ENCODE data around the gene DIAPH2. TPM values are rescaled to one million over a fixed set of nuclear protein-coding genes. Genes with fewer than 3 reads are reported as not detected.

DIAPH2 gene
- total RNA-seq, 1 donor from 2014 or later = 12.7 TPM

DNA sequence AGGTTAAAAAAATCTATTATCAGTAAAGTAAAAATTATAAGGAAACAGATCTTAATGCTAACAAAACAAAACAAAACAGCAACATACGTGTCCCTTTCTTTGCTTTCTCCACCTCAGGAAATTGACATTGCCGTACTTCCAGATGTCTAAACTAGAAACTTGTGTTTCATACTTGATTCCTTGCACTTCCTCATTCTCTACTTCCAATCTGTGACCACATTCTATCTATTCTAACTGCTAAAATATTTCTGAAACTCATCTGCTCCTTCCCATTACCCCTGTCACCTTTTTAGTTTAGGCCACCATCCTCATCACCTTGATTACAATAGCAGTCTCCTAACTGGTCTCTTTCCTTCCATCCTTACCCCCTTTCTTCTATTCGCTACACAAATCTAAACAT, 176.6 kb downstream of the DIAPH2 start:
- no peak for DNase-seq
- Mint-ChIP-seq H3K4me3 (no peak overlapping the region), H3K36me3 (ENCODE audit: low read depth) (no peaks in the 10 kb centered on the region), H3K27me3 (no peaks in the 10 kb centered on the region), H3K9me3 (no peaks in the 10 kb centered on the region), H3K4me1 (no peaks in the 10 kb centered on the region), H3K27ac (no peak overlapping the region)
- intact Hi-C loops (cut with micrococcal nuclease) = no loop called here

DNA sequence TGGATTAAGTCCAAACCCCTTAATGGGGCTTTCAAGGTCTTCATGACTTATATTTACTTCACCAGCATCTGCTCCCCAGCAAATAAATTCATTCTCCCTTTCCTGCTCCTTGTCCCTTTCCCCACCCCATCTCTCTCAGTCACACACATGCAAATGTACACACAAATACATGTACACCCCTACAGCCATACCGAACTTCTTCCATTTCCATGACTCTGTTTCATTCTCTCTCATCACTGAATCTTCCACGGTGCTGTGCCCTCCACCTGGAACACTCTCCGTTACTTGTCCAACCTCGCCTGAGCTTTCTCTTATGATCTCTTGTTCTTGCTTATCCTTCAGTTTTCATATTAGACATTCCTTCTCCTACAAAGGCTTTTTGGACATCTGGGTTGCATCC, 177.0 kb downstream of the DIAPH2 start:
- no peaks in the 10 kb centered on the region for H3K36me3 Mint-ChIP-seq (ENCODE audit: low read depth)
- no peaks in the 10 kb centered on the region for H3K27me3 Mint-ChIP-seq
- DNase-seq = no peak
- no peaks in the 10 kb centered on the region for H3K4me1 Mint-ChIP-seq
- H3K4me3 Mint-ChIP-seq = no peak overlapping the region
- H3K27ac Mint-ChIP-seq = no peak overlapping the region
- intact Hi-C loops (cut with micrococcal nuclease) = no loop called here
- no peaks in the 10 kb centered on the region for H3K9me3 Mint-ChIP-seq

DNA sequence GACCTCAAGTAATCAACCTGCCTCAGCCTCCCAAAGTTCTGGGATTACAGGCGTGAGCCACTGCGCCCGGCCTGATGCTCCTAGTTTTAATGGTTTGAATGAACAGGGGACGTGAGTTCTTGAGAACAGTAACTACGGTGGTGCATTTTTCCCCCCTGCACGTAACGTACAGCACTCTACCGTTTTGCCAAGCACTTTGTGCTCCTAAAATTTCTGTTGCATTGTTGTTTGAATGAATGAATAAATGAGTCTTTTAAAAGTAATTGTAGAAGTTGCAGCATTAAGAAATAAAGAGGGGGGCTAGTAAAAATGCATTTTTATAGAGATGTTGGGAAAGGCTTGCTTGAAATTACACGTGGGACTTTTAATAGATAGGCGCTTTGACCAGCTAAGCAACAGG, 199.0 kb downstream of the DIAPH2 start, which contains the start of gene RPA4:
RPA4 (plus strand) TSS at position 301 of the 400 bp plus-strand sequence. CDS start 403 bp downstream, outside the sequence.
- no peaks in the 10 kb centered on the region for H3K4me1 Mint-ChIP-seq
- H3K27me3 Mint-ChIP-seq = no peaks in the 10 kb centered on the region
- no peak within 1 kb of the TSS for H3K4me3 Mint-ChIP-seq
- DNase-seq = no peak
- no peaks in the 10 kb centered on the region for H3K9me3 Mint-ChIP-seq
- intact Hi-C loops (cut with micrococcal nuclease) = no loop called here
- H3K27ac Mint-ChIP-seq = no peak within 1 kb of the TSS
- no peaks in the 10 kb centered on the region for H3K36me3 Mint-ChIP-seq (ENCODE audit: low read depth)

GRCh38 chrX:96884027-96884426, 199.4 kb downstream of the DIAPH2 start:
- Mint-ChIP-seq H3K36me3 (ENCODE audit: low read depth) (no peaks in the 10 kb centered on the region), H3K27me3 (no peaks in the 10 kb centered on the region), H3K4me1 (no peaks in the 10 kb centered on the region), H3K4me3 (no peak overlapping the region), H3K27ac (no peak overlapping the region), H3K9me3 (no peaks in the 10 kb centered on the region)
- no peak for DNase-seq
- intact Hi-C loops (cut with micrococcal nuclease) = no loop called here

DNA sequence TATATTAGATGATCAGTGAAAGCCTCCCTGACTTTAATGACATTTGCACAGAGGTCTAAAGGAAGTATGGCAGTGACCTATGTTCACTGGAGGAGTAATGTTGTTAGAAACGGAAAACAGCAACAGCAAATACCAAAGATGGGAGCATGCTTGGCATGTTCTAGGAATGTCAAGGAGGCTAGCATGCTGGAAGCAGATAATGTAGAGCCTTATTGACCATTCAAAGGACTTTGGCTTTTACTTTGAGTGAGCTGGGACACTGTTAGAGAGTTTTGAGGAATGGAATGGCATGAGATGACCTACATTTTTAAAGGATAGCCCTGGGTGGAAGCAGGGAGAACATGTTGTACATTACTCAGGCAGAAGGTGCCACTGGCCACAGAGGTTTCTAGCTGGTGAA, 205.1 kb downstream of the DIAPH2 start:
- intact Hi-C loops (cut with micrococcal nuclease) = no loop called here
- no peaks in the 10 kb centered on the region for H3K27me3 Mint-ChIP-seq
- H3K9me3 Mint-ChIP-seq = no peaks in the 10 kb centered on the region
- no peak overlapping the region for H3K27ac Mint-ChIP-seq
- no peaks in the 10 kb centered on the region for H3K4me1 Mint-ChIP-seq
- H3K4me3 Mint-ChIP-seq = no peak overlapping the region
- H3K36me3 Mint-ChIP-seq (ENCODE audit: low read depth) = no peaks in the 10 kb centered on the region
- DNase-seq = no peak

DNA sequence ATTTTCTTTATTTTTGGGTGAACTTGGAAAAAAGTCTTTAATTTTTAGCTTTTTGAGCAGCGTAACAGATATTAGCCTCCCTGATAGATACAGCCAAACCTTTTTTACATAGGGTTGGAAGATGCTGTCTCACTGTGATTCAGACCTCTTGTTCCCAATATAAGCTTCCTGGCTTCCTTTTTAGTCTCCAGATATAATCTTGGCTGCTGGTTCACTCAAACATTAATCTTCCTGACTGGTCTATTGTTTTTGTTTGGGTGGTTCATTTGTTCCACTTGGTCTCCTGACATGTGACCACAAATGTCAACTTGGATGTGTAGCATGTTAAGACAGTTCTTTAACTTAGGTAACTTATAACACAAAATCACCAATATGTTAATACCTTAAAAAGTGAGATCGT, 222.1 kb downstream of the DIAPH2 start:
- Mint-ChIP-seq H3K36me3 (ENCODE audit: low read depth) (peaks cover 1% of the 10 kb centered on the region), H3K27ac (no peak overlapping the region)

GRCh38 chrX:96907516-96908272, 223.1 kb downstream of the DIAPH2 start:
- no peaks in the 10 kb centered on the region for H3K4me1 Mint-ChIP-seq
- H3K27me3 Mint-ChIP-seq = no peaks in the 10 kb centered on the region
- peaks cover 3% of the 10 kb centered on the region for H3K36me3 Mint-ChIP-seq (ENCODE audit: low read depth)
- H3K9me3 Mint-ChIP-seq = no peaks in the 10 kb centered on the region
- intact Hi-C loops (cut with micrococcal nuclease) = no loop called here
- H3K27ac Mint-ChIP-seq = no peak overlapping the region
- DNase-seq = no peak
- no peak overlapping the region for H3K4me3 Mint-ChIP-seq

More for the DNA sequence above, 222.1 kb downstream of the DIAPH2 start:
- Mint-ChIP-seq H3K4me3 (no peak overlapping the region), H3K9me3 (no peaks in the 10 kb centered on the region), H3K4me1 (no peaks in the 10 kb centered on the region), H3K27me3 (no peaks in the 10 kb centered on the region)
- intact Hi-C loops (cut with micrococcal nuclease) = no loop called here
- no peak for DNase-seq

DNA sequence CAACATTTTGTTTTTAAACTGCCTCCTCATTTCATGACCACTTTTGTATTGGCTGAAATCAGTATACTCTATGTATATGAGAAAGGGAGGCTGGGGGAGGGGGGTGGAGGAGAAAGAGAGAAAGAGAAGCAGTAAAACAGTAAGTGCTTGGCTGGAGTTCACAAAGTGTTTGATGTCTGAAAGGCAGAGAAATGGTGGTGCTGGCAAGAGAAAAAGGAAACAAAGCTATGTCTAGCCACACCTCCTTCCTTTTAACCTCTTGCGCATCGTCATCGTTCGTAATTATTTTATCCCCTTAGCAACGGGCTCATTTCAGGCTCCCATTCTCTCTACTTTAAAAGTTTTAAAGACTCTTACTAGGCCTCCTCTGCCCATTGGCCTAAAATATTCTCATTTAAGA, 224.6 kb downstream of the DIAPH2 start:
- H3K36me3 Mint-ChIP-seq (ENCODE audit: low read depth) = peaks cover 3% of the 10 kb centered on the region
- H3K4me1 Mint-ChIP-seq = no peaks in the 10 kb centered on the region
- H3K4me3 Mint-ChIP-seq = no peak overlapping the region
- intact Hi-C loops (cut with micrococcal nuclease) = no loop called here
- H3K27me3 Mint-ChIP-seq = no peaks in the 10 kb centered on the region
- H3K9me3 Mint-ChIP-seq = no peaks in the 10 kb centered on the region
- no peak overlapping the region for H3K27ac Mint-ChIP-seq
- DNase-seq = no peak

GRCh38 chrX:96918864-96919263, 234.2 kb downstream of the DIAPH2 start:
- no peaks in the 10 kb centered on the region for H3K4me1 Mint-ChIP-seq
- no peak overlapping the region for H3K27ac Mint-ChIP-seq
- peaks cover 4% of the 10 kb centered on the region for H3K36me3 Mint-ChIP-seq (ENCODE audit: low read depth)
- H3K27me3 Mint-ChIP-seq = no peaks in the 10 kb centered on the region
- no peak overlapping the region for H3K4me3 Mint-ChIP-seq
- DNase-seq = no peak
- no peaks in the 10 kb centered on the region for H3K9me3 Mint-ChIP-seq
- intact Hi-C loops (cut with micrococcal nuclease) = no loop called here

DNA sequence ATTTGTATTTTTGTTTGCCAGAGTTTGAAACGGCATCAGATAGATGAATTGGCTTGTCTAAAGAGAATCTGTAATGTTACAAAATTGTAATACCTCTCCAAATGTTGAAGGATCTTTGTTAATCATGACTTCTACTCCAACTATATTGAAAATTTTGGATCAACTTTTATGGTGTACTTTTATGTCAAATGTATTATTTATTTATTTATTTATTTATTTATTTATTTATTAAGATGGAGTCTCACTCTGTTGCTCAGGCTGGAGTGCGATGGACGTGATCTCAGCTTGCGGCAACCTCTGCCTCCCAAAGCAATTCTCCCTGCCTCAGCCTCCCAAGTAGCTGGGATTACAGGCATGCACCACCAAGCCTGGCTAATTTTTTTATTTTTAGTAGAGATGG, 235.0 kb downstream of the DIAPH2 start:
- Mint-ChIP-seq H3K36me3 (ENCODE audit: low read depth) (peaks cover 4% of the 10 kb centered on the region), H3K4me3 (no peak overlapping the region), H3K27ac (no peak overlapping the region), H3K4me1 (no peaks in the 10 kb centered on the region), H3K27me3 (no peaks in the 10 kb centered on the region), H3K9me3 (no peaks in the 10 kb centered on the region)
- no peak for DNase-seq
- intact Hi-C loops (cut with micrococcal nuclease) = no loop called here

GRCh38 chrX:96924581-96924980, 239.9 kb downstream of the DIAPH2 start:
- intact Hi-C loops (cut with micrococcal nuclease) = no loop called here
- H3K4me3 Mint-ChIP-seq = no peak overlapping the region
- no peaks in the 10 kb centered on the region for H3K27me3 Mint-ChIP-seq
- H3K36me3 Mint-ChIP-seq (ENCODE audit: low read depth) = peaks cover 8% of the 10 kb centered on the region
- no peak overlapping the region for H3K27ac Mint-ChIP-seq
- H3K9me3 Mint-ChIP-seq = peaks cover 8% of the 10 kb centered on the region
- DNase-seq = no peak
- no peaks in the 10 kb centered on the region for H3K4me1 Mint-ChIP-seq

DNA sequence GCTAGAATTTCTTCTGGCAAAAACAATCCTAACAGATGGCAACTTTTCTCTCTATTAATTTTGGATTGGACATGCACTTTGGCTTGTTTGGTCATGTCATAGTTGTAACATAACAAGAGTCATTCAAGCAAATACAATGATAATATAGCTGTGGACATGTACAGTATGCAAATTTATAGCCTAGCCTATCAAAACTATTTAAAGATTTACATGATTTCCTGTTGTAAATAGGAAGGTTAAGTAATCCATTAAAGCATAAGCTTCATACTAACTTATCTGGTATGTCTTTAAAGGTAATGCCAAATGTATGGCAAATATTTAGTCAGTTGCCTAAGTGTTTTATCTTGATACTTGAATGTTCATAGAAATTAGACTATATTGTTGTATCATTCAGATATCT, 244.4 kb downstream of the DIAPH2 start:
- Mint-ChIP-seq H3K27me3 (no peaks in the 10 kb centered on the region), H3K4me3 (no peak overlapping the region), H3K4me1 (no peaks in the 10 kb centered on the region), H3K27ac (no peak overlapping the region), H3K36me3 (ENCODE audit: low read depth) (peaks cover 4% of the 10 kb centered on the region), H3K9me3 (peaks cover 8% of the 10 kb centered on the region)
- intact Hi-C loops (cut with micrococcal nuclease) = no loop called here
- no peak for DNase-seq

GRCh38 chrX:96957718-96958117, 273.1 kb downstream of the DIAPH2 start:
- DNase-seq = no peak
- intact Hi-C loops (cut with micrococcal nuclease) = no loop called here
- Mint-ChIP-seq H3K9me3 (peaks cover 5% of the 10 kb centered on the region), H3K4me3 (no peak overlapping the region), H3K4me1 (no peaks in the 10 kb centered on the region), H3K36me3 (ENCODE audit: low read depth) (peaks cover 26% of the 10 kb centered on the region), H3K27ac (no peak overlapping the region), H3K27me3 (no peaks in the 10 kb centered on the region)

- Mint-ChIP-seq H3K4me1 (no peaks in the 10 kb centered on the region), H3K36me3 (ENCODE audit: low read depth) (peaks cover 11% of the 10 kb centered on the region), H3K4me3 (no peak overlapping the region), H3K27me3 (no peaks in the 10 kb centered on the region), H3K9me3 (no peaks in the 10 kb centered on the region), H3K27ac (no peak overlapping the region)
- intact Hi-C loops (cut with micrococcal nuclease) = no loop called here
- no peak for DNase-seq
These were observed 287.2 kb downstream of the DIAPH2 start for GRCh38 chrX:96971812-96972211.

DNA sequence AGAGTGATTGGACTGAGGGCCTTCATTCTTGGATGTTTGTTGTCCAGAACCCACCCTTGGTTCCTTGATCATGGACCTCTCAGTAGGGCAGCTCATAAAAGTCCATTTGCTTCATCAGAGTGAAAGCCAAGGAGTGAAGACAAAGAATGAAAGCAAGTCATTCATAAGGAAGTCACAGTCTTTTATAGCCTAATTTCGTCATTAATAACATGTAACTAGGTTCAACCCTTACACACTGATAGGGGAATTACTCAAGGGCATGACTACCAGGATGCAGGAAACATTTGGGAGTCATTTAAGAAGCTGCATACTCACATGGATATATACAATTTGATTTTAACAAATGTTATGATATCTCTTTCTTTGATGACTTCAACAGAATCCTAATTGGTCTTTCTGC, 294.3 kb downstream of the DIAPH2 start:
- DNase-seq = no peak
- no peaks in the 10 kb centered on the region for H3K36me3 Mint-ChIP-seq (ENCODE audit: low read depth)

More for the DNA sequence above, 294.3 kb downstream of the DIAPH2 start:
- Mint-ChIP-seq H3K27ac (no peak overlapping the region), H3K9me3 (no peaks in the 10 kb centered on the region), H3K4me1 (no peaks in the 10 kb centered on the region), H3K27me3 (no peaks in the 10 kb centered on the region), H3K4me3 (no peak overlapping the region)
- intact Hi-C loops (cut with micrococcal nuclease) = no loop called here

Data from activated CD4-positive, alpha-beta T cell treated with anti-CD3 and anti-CD28 coated beads, Interleukin-2, amount 10 ng/mL, durations not matched to agents 24 days and 14 days (primary cell).